H9 (cell line): ENCODE data around the gene CD80. TPM values are rescaled to one million over a fixed set of nuclear protein-coding genes. Genes with fewer than 3 reads are reported as not detected.

Experiments used
- DNase-seq: peaks from one replicate; pipeline ENCODE4 v3.0.0-alpha.2; 2017
- H2AFZ ChIP-seq: one replicate; pipeline ENCODE4 v1.6.1; 2013; ENCODE audit warnings: mild to moderate bottlenecking, low read length, control low read depth, moderate library complexity
- H2AK5ac ChIP-seq: 2 replicates; pipeline ENCODE4 v1.6.1; 2013; ENCODE audit warnings: low read length, control low read depth, mixed read lengths; ENCODE audit not compliant: insufficient read length
- H2BK120ac ChIP-seq: one replicate; pipeline ENCODE4 v1.6.1; 2013; ENCODE audit warnings: low read depth, mild to moderate bottlenecking, low read length, control low read depth, inconsistent platforms; ENCODE audit not compliant: poor library complexity, severe bottlenecking
- H2BK12ac ChIP-seq: 2 replicates; pipeline ENCODE4 v1.6.1; 2013; ENCODE audit warnings: low read length, control low read depth, mixed read lengths, low read depth; ENCODE audit not compliant: insufficient read length
- H2BK15ac ChIP-seq: 2 replicates; pipeline ENCODE4 v1.6.1; 2013; ENCODE audit warnings: low read depth, low read length, control low read depth
- H2BK20ac ChIP-seq: one replicate; pipeline ENCODE4 v1.6.1; 2013; ENCODE audit warnings: low read depth, mild to moderate bottlenecking, low read length, control low read depth, inconsistent platforms; ENCODE audit not compliant: poor library complexity, severe bottlenecking
- H2BK5ac ChIP-seq: 2 replicates; pipeline ENCODE4 v1.6.1; 2013; ENCODE audit warnings: low read length, control low read depth, mixed read lengths; ENCODE audit not compliant: insufficient read length
- H3K14ac ChIP-seq: 2 replicates; pipeline ENCODE4 v1.6.1; 2013; ENCODE audit warnings: low read length, control low read depth; ENCODE audit not compliant: insufficient read depth
- H3K18ac ChIP-seq: 2 replicates; pipeline ENCODE4 v1.6.1; 2013; ENCODE audit warnings: low read depth, mild to moderate bottlenecking, mixed read lengths, low read length, control low read depth; ENCODE audit not compliant: insufficient read length
- H3K23ac ChIP-seq: 2 replicates; pipeline ENCODE4 v1.6.1; 2013; ENCODE audit warnings: low read length, control low read depth, mixed read lengths, low read depth; ENCODE audit not compliant: insufficient read length
- H3K23me2 ChIP-seq: 2 replicates; pipeline ENCODE4 v1.6.1; 2013; ENCODE audit warnings: low read depth, mild to moderate bottlenecking, mixed read lengths, low read length, control low read depth; ENCODE audit not compliant: insufficient read length, poor library complexity, severe bottlenecking
- H3K27ac ChIP-seq: 2 replicates; pipeline ENCODE4 v1.5.1; 2013; ENCODE audit warnings: low read length, control low read depth, mixed read lengths, low read depth; ENCODE audit not compliant: insufficient read length
- H3K27me3 ChIP-seq: 2 replicates; pipeline ENCODE4 v1.6.1; 2013; ENCODE audit warnings: low read length, control low read depth, inconsistent platforms; ENCODE audit not compliant: insufficient read depth
- H3K4ac ChIP-seq: 2 replicates; pipeline ENCODE4 v1.6.1; 2013; ENCODE audit warnings: low read depth, mild to moderate bottlenecking, control low read depth, inconsistent platforms, low read length, moderate library complexity
- H3K4me1 ChIP-seq: 2 replicates; pipeline ENCODE4 v1.6.1; 2013; ENCODE audit warnings: low read length, control low read depth, inconsistent platforms; ENCODE audit not compliant: insufficient read depth
- H3K4me2 ChIP-seq: 2 replicates; pipeline ENCODE4 v1.6.1; 2013; ENCODE audit warnings: low read length, control low read depth, mixed read lengths; ENCODE audit not compliant: insufficient read length, insufficient read depth
- H3K56ac ChIP-seq: 2 replicates; pipeline ENCODE4 v1.6.1; 2013; ENCODE audit warnings: low read depth, mild to moderate bottlenecking, mixed read lengths, low read length, control low read depth; ENCODE audit not compliant: insufficient read length
- H3K79me1 ChIP-seq: 2 replicates; pipeline ENCODE4 v1.6.1; 2013; ENCODE audit warnings: low read depth, mild to moderate bottlenecking, moderate library complexity, low read length, control low read depth, inconsistent platforms; ENCODE audit not compliant: insufficient read depth, poor library complexity, severe bottlenecking
- H3K79me2 ChIP-seq: 2 replicates; pipeline ENCODE4 v1.6.1; 2013; ENCODE audit warnings: low read length, control low read depth, inconsistent platforms; ENCODE audit not compliant: insufficient read depth
- H3K9ac ChIP-seq: 2 replicates; pipeline ENCODE4 v1.6.1; 2013; ENCODE audit warnings: low read length, control low read depth, mixed read lengths; ENCODE audit not compliant: insufficient read length; ENCODE audit errors: extremely low read depth
- H3K9me3 ChIP-seq: one replicate; pipeline ENCODE4 v1.6.1; 2013; ENCODE audit warnings: low read depth, low read length, inconsistent platforms; ENCODE audit not compliant: control insufficient read depth
- H3T11ph ChIP-seq: one replicate; pipeline ENCODE4 v1.6.1; 2013; ENCODE audit warnings: mild to moderate bottlenecking, low read length, control low read depth, inconsistent platforms
- H4K20me1 ChIP-seq: one replicate; pipeline ENCODE4 v1.6.1; 2013; ENCODE audit not compliant: control insufficient read depth, insufficient read length, insufficient read depth
- H4K5ac ChIP-seq: 2 replicates; pipeline ENCODE4 v1.6.1; 2013; ENCODE audit warnings: low read depth, mild to moderate bottlenecking, mixed read lengths, low read length, control low read depth; ENCODE audit not compliant: insufficient read length
- H4K8ac ChIP-seq: replicated peaks from 2 replicates; pipeline ENCODE4 v1.6.1; 2013; ENCODE audit warnings: low read length, control low read depth, mixed read lengths, low read depth; ENCODE audit not compliant: insufficient read length
- H4K91ac ChIP-seq: 2 replicates; pipeline ENCODE4 v1.6.1; 2013; ENCODE audit warnings: low read depth, mild to moderate bottlenecking, moderate library complexity, mixed read lengths, low read length, control low read depth; ENCODE audit not compliant: insufficient read length
- H3K27ac Mint-ChIP-seq, 3 experiments: 2 replicates in 2 of 3; 3 replicates in 1 of 3; pipeline ENCODE4 v1.8.0; 2020 to 2021; ENCODE audit warnings: mixed read lengths in 3 of 3, mild to moderate bottlenecking in 1 of 3, moderate library complexity in 1 of 3
- H3K27me3 Mint-ChIP-seq: 2 replicates; pipeline ENCODE4 v1.8.0; 2021; ENCODE audit warnings: low read depth, mild to moderate bottlenecking, moderate library complexity, mixed read lengths
- H3K36me3 Mint-ChIP-seq, 3 experiments: 2 replicates in 2 of 3; 3 replicates in 1 of 3; pipeline ENCODE4 v1.8.0; 2020 to 2021; ENCODE audit warnings: low read depth in 3 of 3, mixed read lengths in 3 of 3; ENCODE audit not compliant: insufficient read depth in 1 of 3
- H3K4me1 Mint-ChIP-seq, 2 experiments: 2 replicates each; pipeline ENCODE4 v1.8.0; 2020; ENCODE audit warnings: mixed read lengths in 2 of 2
- H3K4me3 Mint-ChIP-seq, 2 experiments: 2 replicates in 1 of 2; 3 replicates in 1 of 2; pipeline ENCODE4 v1.8.0; 2020 to 2021; ENCODE audit warnings: mild to moderate bottlenecking in 2 of 2, mixed read lengths in 2 of 2, moderate library complexity in 1 of 2
- H3K9me3 Mint-ChIP-seq, 2 experiments: 2 replicates in 1 of 2; 3 replicates in 1 of 2; pipeline ENCODE4 v1.8.0; 2020; ENCODE audit warnings: mild to moderate bottlenecking in 2 of 2, mixed read lengths in 2 of 2, moderate library complexity in 1 of 2
- WGBS: extraction: QIAGEN DNeasy Blood & Tissue Kit; methylation state at CpG from one replicate; pipeline ENCODE4 v1.1.7; 2013; ENCODE audit warnings: missing lambda C conversion rate, low lambda C conversion rate, mixed read lengths; ENCODE audit not compliant: insufficient read length; ENCODE audit errors: extremely low coverage; 5-methylcytosine and 5-hydroxymethylcytosine counted together
- total RNA-seq: library from RNA; stranded (reverse); gene quantifications from 2 replicates; pipeline ENCODE4 v1.2.1, GENCODE V29; 2021
- TF ChIP-seq, protein P1 (sequence below): fragments of 200-600 bp; sonication (generic); conservative IDR thresholded peaks from 3 replicates; pipeline ENCODE4 v1.8.0; 2021; ENCODE audit warnings: antibody characterized with exemption, mild to moderate bottlenecking

CD80 gene
- total RNA-seq, 1 experiment from 2014 or later, result not detected

DNA sequence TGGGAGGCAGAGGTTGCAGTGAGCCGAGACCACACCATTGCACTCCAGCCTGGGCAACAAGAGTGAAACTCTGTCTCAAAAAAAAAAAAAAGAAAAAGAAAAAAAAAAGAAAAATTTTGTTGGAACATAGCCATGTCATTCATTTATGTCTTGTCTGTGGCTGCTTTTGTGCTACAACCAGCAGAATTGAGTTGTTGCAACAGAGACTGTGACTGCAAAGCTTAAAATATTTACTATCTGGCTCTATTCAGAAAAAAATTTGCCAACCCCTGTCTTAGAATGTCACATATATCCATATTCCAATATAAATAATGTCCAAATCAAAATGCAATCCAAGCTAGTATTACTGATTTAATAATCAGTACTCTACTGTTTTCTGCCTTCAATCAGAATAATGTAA lies 25.1 kb downstream of the CD80 start:
- H3K27me3 Mint-ChIP-seq, result no peaks in the 10 kb centered on the region
- no peak overlapping the region for H3K4me2 ChIP-seq
- H3K4me1 Mint-ChIP-seq, result no peaks in the 10 kb centered on the region; a peak in 1 of 4 replicates
- no peak overlapping the region for H3T11ph ChIP-seq
- H3K56ac ChIP-seq, result no peak overlapping the region
- no peak overlapping the region for H2AK5ac ChIP-seq
- H3K27me3 ChIP-seq, result no peaks in the 10 kb centered on the region
- H4K5ac ChIP-seq, result no peak overlapping the region
- no peak overlapping the region for H3K4ac ChIP-seq
- no peak overlapping the region for H2BK20ac ChIP-seq
- no peak overlapping the region for H3K14ac ChIP-seq
- WGBS, result no CpG with 5 or more reads among the region's 1 CpG
- no peak overlapping the region for H3K4me3 Mint-ChIP-seq
- H3K9me3 Mint-ChIP-seq, result no peaks in the 10 kb centered on the region
- no peak overlapping the region for H2BK120ac ChIP-seq
- H3K9ac ChIP-seq, result no peak overlapping the region
- no peak overlapping the region for H2BK5ac ChIP-seq
- no peak overlapping the region for H2BK15ac ChIP-seq
- no peak overlapping the region for H3K27ac Mint-ChIP-seq
- no peak overlapping the region for H2BK12ac ChIP-seq
- no peak overlapping the region for H3K23ac ChIP-seq
- H2AFZ ChIP-seq, result no peak overlapping the region
- no peaks in the 10 kb centered on the region for H3K23me2 ChIP-seq
- H4K91ac ChIP-seq, result no peak overlapping the region
- H3K4me1 ChIP-seq, result no peaks in the 10 kb centered on the region
- H3K79me2 ChIP-seq, result no peaks in the 10 kb centered on the region
- no peak overlapping the region for H3K27ac ChIP-seq
- DNase-seq, result no peak
- TF ChIP-seq, protein P1, sequence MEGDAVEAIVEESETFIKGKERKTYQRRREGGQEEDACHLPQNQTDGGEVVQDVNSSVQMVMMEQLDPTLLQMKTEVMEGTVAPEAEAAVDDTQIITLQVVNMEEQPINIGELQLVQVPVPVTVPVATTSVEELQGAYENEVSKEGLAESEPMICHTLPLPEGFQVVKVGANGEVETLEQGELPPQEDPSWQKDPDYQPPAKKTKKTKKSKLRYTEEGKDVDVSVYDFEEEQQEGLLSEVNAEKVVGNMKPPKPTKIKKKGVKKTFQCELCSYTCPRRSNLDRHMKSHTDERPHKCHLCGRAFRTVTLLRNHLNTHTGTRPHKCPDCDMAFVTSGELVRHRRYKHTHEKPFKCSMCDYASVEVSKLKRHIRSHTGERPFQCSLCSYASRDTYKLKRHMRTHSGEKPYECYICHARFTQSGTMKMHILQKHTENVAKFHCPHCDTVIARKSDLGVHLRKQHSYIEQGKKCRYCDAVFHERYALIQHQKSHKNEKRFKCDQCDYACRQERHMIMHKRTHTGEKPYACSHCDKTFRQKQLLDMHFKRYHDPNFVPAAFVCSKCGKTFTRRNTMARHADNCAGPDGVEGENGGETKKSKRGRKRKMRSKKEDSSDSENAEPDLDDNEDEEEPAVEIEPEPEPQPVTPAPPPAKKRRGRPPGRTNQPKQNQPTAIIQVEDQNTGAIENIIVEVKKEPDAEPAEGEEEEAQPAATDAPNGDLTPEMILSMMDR, result no peak
- no peaks in the 10 kb centered on the region for H3K79me1 ChIP-seq
- H3K18ac ChIP-seq, result no peak overlapping the region
- H3K36me3 Mint-ChIP-seq, result no peaks in the 10 kb centered on the region
- no peak overlapping the region for H4K8ac ChIP-seq
- no peaks in the 10 kb centered on the region for H4K20me1 ChIP-seq
- no peaks in the 10 kb centered on the region for H3K9me3 ChIP-seq
